ENCODE data around the gene OR6N1. TPM values are rescaled to one million over a fixed set of nuclear protein-coding genes. Genes with fewer than 3 reads are reported as not detected.

Gene OR6N1
- total RNA-seq, 4 donors from 2014 or later, result not detected

- Histone ChIP-seq H3K27me3 (no peaks in the 10 kb centered on the region), H3K27ac (no peak overlapping the region), H3K36me3 (no peaks in the 10 kb centered on the region), H3K4me1 (no peaks in the 10 kb centered on the region), H3K4me3 (no peak overlapping the region), H3K9me3 (no peaks in the 10 kb centered on the region)
- no peak for DNase-seq (ENCODE audit: low spot score in 2 of 2)
- no peak for TF ChIP-seq CTCF (IDR thresholded peaks at IDR 0.05)
- TF ChIP-seq POLR2A (IDR thresholded peaks at IDR 0.05), result no peak
- TF ChIP-seq EP300 (IDR thresholded peaks at IDR 0.05), result no peak
- WGBS, 2 donors, result 77 to 92% methylated on average over 6 of the region's 6 CpGs
These were observed 54.7 kb downstream of the OR6N1 start for GRCh38 chr1:158717344-158717743.

GRCh38 chr1:158716335-158716734, 55.7 kb downstream of the OR6N1 start:
- H3K27me3 ChIP-seq, result no peaks in the 10 kb centered on the region
- TF ChIP-seq POLR2A (IDR thresholded peaks at IDR 0.05) (no peak), CTCF (IDR thresholded peaks at IDR 0.05) (no peak), EP300 (IDR thresholded peaks at IDR 0.05) (no peak)
- H3K4me1 ChIP-seq, result no peaks in the 10 kb centered on the region
- H3K9me3 ChIP-seq, result no peaks in the 10 kb centered on the region
- DNase-seq (ENCODE audit: low spot score in 2 of 2), result no peak
- H3K36me3 ChIP-seq, result no peaks in the 10 kb centered on the region
- H3K27ac ChIP-seq, result no peak overlapping the region
- H3K4me3 ChIP-seq, result no peak overlapping the region
- 76 to 81% methylated on average over 1 of the region's 1 CpG for WGBS, 2 donors

DNA sequence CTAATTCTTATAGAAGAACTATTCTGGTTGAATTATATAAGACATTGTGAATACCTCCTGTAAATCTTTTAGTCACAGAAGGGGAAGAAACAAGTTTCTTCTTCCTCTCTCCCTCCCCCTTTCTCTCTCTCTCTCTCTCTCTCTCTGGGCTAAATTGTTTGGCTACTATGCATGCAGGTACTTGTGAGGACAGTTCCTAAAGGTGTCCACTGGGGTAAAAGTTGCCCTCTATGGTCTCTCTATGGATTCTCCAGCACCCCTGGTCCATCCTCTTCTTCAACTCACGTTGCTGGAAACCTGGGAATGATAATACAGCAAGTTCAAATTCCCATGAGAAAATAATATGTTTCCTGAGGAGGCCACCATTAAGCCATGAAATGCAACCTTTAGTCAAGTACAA, 57.2 kb downstream of the OR6N1 start:
- 44 to 56% methylated on average over 1 of the region's 1 CpG for WGBS, 2 donors
- Histone ChIP-seq H3K4me3 (no peak overlapping the region), H3K9me3 (no peaks in the 10 kb centered on the region), H3K36me3 (no peaks in the 10 kb centered on the region), H3K27me3 (no peaks in the 10 kb centered on the region), H3K4me1 (no peaks in the 10 kb centered on the region), H3K27ac (no peak overlapping the region)
- no peak for DNase-seq (ENCODE audit: low spot score in 2 of 2)
- no peak for TF ChIP-seq CTCF (IDR thresholded peaks at IDR 0.05)
- TF ChIP-seq POLR2A (IDR thresholded peaks at IDR 0.05), result no peak
- TF ChIP-seq EP300 (IDR thresholded peaks at IDR 0.05), result no peak

Small RNA genes lying within 50 kb of the gene (small RNA-seq; reads per million reads assigned to genes)
- gene OR2AQ1P, result not detected

Other genes with a start within 250 kb of the OR6N1 start
- not detected for gene OR6Y1, start 217.8 kb downstream of the OR6N1 start, total RNA-seq
- not detected for gene OR6P1, start 201.6 kb downstream of the OR6N1 start, total RNA-seq
- gene OR10X1, start 192.3 kb downstream of the OR6N1 start, total RNA-seq, result not detected
- gene OR10Z1, start 166.9 kb downstream of the OR6N1 start, total RNA-seq, result not detected
- under 1 TPM in 1 of 4 donors, not detected in 3; 0.21 TPM for gene SPTA1, start 85.5 kb downstream of the OR6N1 start, total RNA-seq
- not detected for gene OR6K2, start 71.5 kb downstream of the OR6N1 start, total RNA-seq
- gene OR6K3, start 51.5 kb downstream of the OR6N1 start, total RNA-seq, result not detected
- not detected for gene OR6K6, start 17.5 kb downstream of the OR6N1 start, total RNA-seq
- not detected for gene OR6N2, start 9.0 kb upstream of the OR6N1 start, total RNA-seq
- gene MNDA, start 59.2 kb upstream of the OR6N1 start, total RNA-seq, result 1 to 10 TPM; 3.3 to 5.7 (median 4.3) TPM
- 1 to 10 TPM; 2.2 to 5.2 (median 3.6) TPM for gene PYHIN1, start 159.4 kb upstream of the OR6N1 start, total RNA-seq
- gene IFI16, start 237.7 kb upstream of the OR6N1 start, total RNA-seq, result 100 to 1,000 TPM in 3 of 4 donors, 10 to 100 TPM in 1; 63.2 to 121 (median 108) TPM

Measured in tibial nerve (tissue), 4 donors.